GM12878 (cell line): ENCODE data around the gene CEACAM1. TPM values are rescaled to one million over a fixed set of nuclear protein-coding genes. Genes with fewer than 3 reads are reported as not detected.

Source experiments
- ASH2L ChIP-seq: fragments of 300-600, 200-600 bp; sonication (generic); IDR thresholded peaks from 2 replicates; pipeline ENCODE4 v1.6.1; 2017; ENCODE audit warnings: low read depth, mild to moderate bottlenecking, borderline replicate concordance
- CUX1 ChIP-seq: IDR thresholded peaks from 2 replicates; pipeline ENCODE4 v1.6.1; 2012; ENCODE audit warnings: improper control_type of control experiment, low read depth, low read length; ENCODE audit not compliant: insufficient replicate concordance
- DPF2 ChIP-seq: fragments of 450-650 bp; IDR thresholded peaks from 2 replicates; pipeline ENCODE4 v1.6.1; 2017; ENCODE audit warnings: mild to moderate bottlenecking
- FOXK2 ChIP-seq: fragments of 450-650 bp; IDR thresholded peaks from 2 replicates; pipeline ENCODE4 v1.6.1; 2017; ENCODE audit warnings: mild to moderate bottlenecking, moderate library complexity
- IKZF2 ChIP-seq, 2 experiments: fragments of 450-650 bp; IDR thresholded peaks; 2 replicates each; pipeline ENCODE4 v1.6.1; 2017; ENCODE audit warnings: mild to moderate bottlenecking in 2 of 2, moderate library complexity in 2 of 2
- IRF4 ChIP-seq: IDR thresholded peaks from 2 replicates; pipeline ENCODE4 v1.6.1; 2011; ENCODE audit warnings: low read depth, low read length
- MYB ChIP-seq: fragments of 150-350 bp; IDR thresholded peaks from 2 replicates; pipeline ENCODE4 v1.6.1; 2014; ENCODE audit warnings: mild to moderate bottlenecking, low read depth, low read length, borderline replicate concordance
- NFXL1 ChIP-seq: fragments of 450-650 bp; IDR thresholded peaks from 2 replicates; pipeline ENCODE4 v1.6.1; 2017; ENCODE audit warnings: antibody characterized with exemption, mild to moderate bottlenecking, borderline replicate concordance
- NKRF ChIP-seq: fragments of 450-650 bp; conservative IDR thresholded peaks from 2 replicates; pipeline ENCODE4 v1.6.1; 2017; ENCODE audit warnings: mild to moderate bottlenecking, moderate library complexity
- TCF7 ChIP-seq: IDR thresholded peaks from 2 replicates; pipeline ENCODE4 v1.6.1; 2014; ENCODE audit warnings: antibody characterized with exemption, borderline replicate concordance
- ZBED1 ChIP-seq: IDR thresholded peaks from 2 replicates; pipeline ENCODE4 v1.6.1; 2016; ENCODE audit warnings: borderline replicate concordance
- ZNF207 ChIP-seq: fragments of 450-650 bp; IDR thresholded peaks from 2 replicates; pipeline ENCODE4 v1.6.1; 2014; ENCODE audit warnings: antibody characterized with exemption, mild to moderate bottlenecking, borderline replicate concordance
- polyA plus RNA-seq, 11 experiments: library from polyadenylated mRNA; depleted of rRNA in 4 of 11; unstranded in 6 of 11; stranded (reverse) in 5 of 11; fragments of >200 nt; fragmentation: Nextera tagmentation in 4 of 11; fragmentation: Illumina TruSeq in 1 of 11; extraction: Ambion mirVana in 4 of 11; extraction: Trizol in 1 of 11; gene quantifications; 1 replicate in 1 of 11; 2 replicates in 10 of 11; pipeline versions ENCODE4 v1.2.1 to v1.2.3, GENCODE V29; 2011 to 2016; ENCODE audit warnings: inconsistent platforms in 2 of 11, missing spikeins in 2 of 11, low read depth in 1 of 11
- total RNA-seq, 4 experiments: library from RNA; depleted of rRNA in 3 of 4; stranded (reverse); fragments of >200 nt in 3 of 4; fragmentation: Illumina TruSeq in 1 of 4; extraction: Trizol in 1 of 4; gene quantifications; 2 replicates each; pipeline versions ENCODE4 v1.2.1 to v1.2.3, GENCODE V29; 2013 to 2021

Gene CEACAM1
- total and polyA plus RNA-seq, 10 of the 15 experiments (the other 5 are each of a cell fraction or from before 2014, with no cell fraction given) = 3.9 to 24.0 (median 6.5) TPM

GRCh38 chr19:42508892-42509444 lies 19.3 kb downstream of the CEACAM1 start (continued):
- TF ChIP-seq CUX1 (no peak), IKZF2 (IDR thresholded peaks at IDR 0.05) (peak in 1 of 2 experiments; percentile 61; a peak in 2 of 4 replicates), MYB (no peak), DPF2 (0 out of 2 replicates have a peak, but pooled peaks have one; percentile 14), IRF4 (no peak), ZNF207 (no peak), ASH2L (no peak), NKRF (no peak), NFXL1 (no peak), ZBED1 (no peak), FOXK2 (no peak), TCF7 (no peak)
